Osteocyte (in vitro differentiated cells): Measurements from ENCODE around the gene SH3GL2. TPM values are rescaled to one million over a fixed set of nuclear protein-coding genes. Genes with fewer than 3 reads are reported as not detected.

Source experiments
- DNase-seq: peaks from one replicate; pipeline ENCODE4 v3.0.0; 2021; ENCODE audit warnings: mixed read lengths; ENCODE audit not compliant: unreplicated experiment; ENCODE audit errors: extremely low spot score
- H3K27ac Mint-ChIP-seq: one replicate; pipeline ENCODE4 v1.8.0; 2021; ENCODE audit warnings: mild to moderate bottlenecking, mixed read lengths; ENCODE audit not compliant: unreplicated experiment
- H3K27me3 Mint-ChIP-seq: one replicate; pipeline ENCODE4 v1.8.0; 2021; ENCODE audit warnings: mixed read lengths; ENCODE audit not compliant: unreplicated experiment
- H3K36me3 Mint-ChIP-seq: one replicate; pipeline ENCODE4 v1.8.0; 2021; ENCODE audit warnings: mixed read lengths; ENCODE audit not compliant: unreplicated experiment
- H3K4me1 Mint-ChIP-seq: one replicate; pipeline ENCODE4 v1.8.0; 2021; ENCODE audit warnings: mixed read lengths; ENCODE audit not compliant: unreplicated experiment
- H3K4me3 Mint-ChIP-seq: one replicate; pipeline ENCODE4 v1.8.0; 2021; ENCODE audit warnings: mild to moderate bottlenecking, moderate library complexity, mixed read lengths; ENCODE audit not compliant: unreplicated experiment
- H3K9me3 Mint-ChIP-seq: one replicate; pipeline ENCODE4 v1.8.0; 2021; ENCODE audit warnings: mixed read lengths; ENCODE audit not compliant: unreplicated experiment
- total RNA-seq: library from RNA; stranded (reverse); gene quantifications from 2 replicates; pipeline ENCODE4 v1.2.1, GENCODE V29; 2021
- TF ChIP-seq, protein P1 (sequence below): fragments of 200-600 bp; sonication (generic); IDR thresholded peaks from 2 replicates; pipeline ENCODE4 v1.5.0; 2021; ENCODE audit warnings: antibody characterized with exemption, mild to moderate bottlenecking, moderate library complexity

SH3GL2 gene
- total RNA-seq, 1 donor from 2014 or later, result 0.16 TPM

DNA sequence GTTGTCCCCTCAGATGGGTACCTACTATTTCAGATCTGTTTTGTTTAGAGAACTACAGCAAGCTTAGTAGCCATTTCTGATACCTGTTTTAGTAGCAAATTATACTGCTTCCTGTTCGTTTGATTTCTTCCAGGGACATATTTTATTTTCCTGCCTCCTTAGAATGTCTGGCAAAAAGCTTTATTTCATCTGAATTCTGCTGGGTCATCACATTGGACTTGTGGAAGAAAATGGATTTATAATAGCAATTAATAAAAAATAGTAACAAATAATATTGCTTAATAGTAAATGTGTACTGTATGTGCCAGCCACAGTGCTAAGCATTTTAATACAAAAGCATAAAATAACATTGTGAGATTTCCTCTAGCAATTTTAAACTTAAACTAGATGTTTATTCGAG, 79.4 kb downstream of the SH3GL2 start:
- Mint-ChIP-seq H3K4me3 (no peak overlapping the region), H3K4me1 (no peaks in the 10 kb centered on the region), H3K27ac (no peak overlapping the region), H3K27me3 (peaks cover 18% of the 10 kb centered on the region), H3K36me3 (no peaks in the 10 kb centered on the region), H3K9me3 (no peaks in the 10 kb centered on the region)
- TF ChIP-seq, protein P1, sequence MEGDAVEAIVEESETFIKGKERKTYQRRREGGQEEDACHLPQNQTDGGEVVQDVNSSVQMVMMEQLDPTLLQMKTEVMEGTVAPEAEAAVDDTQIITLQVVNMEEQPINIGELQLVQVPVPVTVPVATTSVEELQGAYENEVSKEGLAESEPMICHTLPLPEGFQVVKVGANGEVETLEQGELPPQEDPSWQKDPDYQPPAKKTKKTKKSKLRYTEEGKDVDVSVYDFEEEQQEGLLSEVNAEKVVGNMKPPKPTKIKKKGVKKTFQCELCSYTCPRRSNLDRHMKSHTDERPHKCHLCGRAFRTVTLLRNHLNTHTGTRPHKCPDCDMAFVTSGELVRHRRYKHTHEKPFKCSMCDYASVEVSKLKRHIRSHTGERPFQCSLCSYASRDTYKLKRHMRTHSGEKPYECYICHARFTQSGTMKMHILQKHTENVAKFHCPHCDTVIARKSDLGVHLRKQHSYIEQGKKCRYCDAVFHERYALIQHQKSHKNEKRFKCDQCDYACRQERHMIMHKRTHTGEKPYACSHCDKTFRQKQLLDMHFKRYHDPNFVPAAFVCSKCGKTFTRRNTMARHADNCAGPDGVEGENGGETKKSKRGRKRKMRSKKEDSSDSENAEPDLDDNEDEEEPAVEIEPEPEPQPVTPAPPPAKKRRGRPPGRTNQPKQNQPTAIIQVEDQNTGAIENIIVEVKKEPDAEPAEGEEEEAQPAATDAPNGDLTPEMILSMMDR, result no peak
- no peak for DNase-seq

DNA sequence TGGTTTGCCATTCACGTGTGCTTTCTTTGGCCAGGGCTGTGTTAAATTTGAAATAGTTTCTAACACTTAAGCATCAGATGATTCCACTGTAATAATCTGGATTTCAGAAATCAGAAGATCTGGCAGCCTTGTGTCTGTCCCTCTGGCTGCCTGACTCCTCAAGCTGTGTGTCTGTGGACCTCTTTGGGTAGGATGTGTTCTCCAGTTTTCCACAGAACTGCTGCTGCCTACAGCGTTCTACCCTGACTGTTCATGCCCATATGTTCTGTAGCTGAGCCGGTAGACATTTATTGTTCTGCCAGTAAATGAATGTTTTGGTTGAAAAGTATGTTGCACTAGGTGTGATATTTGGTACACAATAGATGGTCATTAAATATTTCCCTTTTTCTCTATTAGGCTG, 81.3 kb downstream of the SH3GL2 start:
- H3K9me3 Mint-ChIP-seq, result no peaks in the 10 kb centered on the region
- peaks cover 15% of the 10 kb centered on the region for H3K27me3 Mint-ChIP-seq
- no peak for DNase-seq
- TF ChIP-seq, protein P1, result no peak
- H3K4me3 Mint-ChIP-seq, result no peak overlapping the region
- no peaks in the 10 kb centered on the region for H3K4me1 Mint-ChIP-seq
- H3K27ac Mint-ChIP-seq, result no peak overlapping the region
- no peaks in the 10 kb centered on the region for H3K36me3 Mint-ChIP-seq

DNA sequence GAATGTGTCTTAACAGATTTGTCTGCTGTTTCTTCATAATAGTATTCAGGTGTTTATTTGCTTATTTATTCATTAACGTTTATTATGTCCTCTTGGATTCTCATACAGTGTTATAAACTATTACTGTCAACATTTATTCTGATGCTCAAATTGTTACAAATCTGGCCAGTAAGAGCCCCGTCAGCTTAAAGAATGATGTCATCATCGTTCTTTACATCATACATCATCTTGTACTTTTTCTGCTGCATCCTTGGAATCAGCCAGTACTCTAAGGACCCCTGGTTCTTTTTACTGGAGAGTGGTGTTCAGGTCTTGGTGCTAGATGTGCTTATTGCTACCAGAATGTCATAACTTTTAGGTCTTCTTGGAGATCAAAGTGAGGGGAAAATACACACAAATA, 86.6 kb downstream of the SH3GL2 start:
- H3K36me3 Mint-ChIP-seq, result no peaks in the 10 kb centered on the region
- H3K4me1 Mint-ChIP-seq, result no peaks in the 10 kb centered on the region
- H3K27me3 Mint-ChIP-seq, result peaks cover 29% of the 10 kb centered on the region
- no peak overlapping the region for H3K4me3 Mint-ChIP-seq
- TF ChIP-seq, protein P1, result no peak
- H3K27ac Mint-ChIP-seq, result no peak overlapping the region
- no peak for DNase-seq
- no peaks in the 10 kb centered on the region for H3K9me3 Mint-ChIP-seq

DNA sequence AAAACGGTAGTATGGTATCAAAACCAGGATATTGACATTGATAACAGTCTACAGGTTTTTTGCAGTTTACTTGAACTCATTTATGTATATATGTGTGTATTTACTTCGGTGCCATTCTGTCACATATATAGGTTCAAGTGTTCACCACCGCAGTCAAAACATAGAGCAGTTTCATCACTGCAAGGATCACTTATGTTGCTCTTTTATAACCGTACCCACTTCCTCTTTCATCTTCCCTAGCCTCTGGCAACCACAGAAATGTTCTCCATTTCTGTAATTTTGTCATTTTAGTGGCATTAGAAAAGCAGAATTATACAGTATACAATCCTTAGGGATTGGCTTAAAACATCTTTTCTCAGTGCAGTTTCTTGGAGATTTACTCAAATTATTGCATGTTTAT, 90.3 kb downstream of the SH3GL2 start:
- Mint-ChIP-seq H3K4me3 (no peak overlapping the region), H3K4me1 (no peaks in the 10 kb centered on the region), H3K27ac (no peak overlapping the region), H3K36me3 (no peaks in the 10 kb centered on the region), H3K9me3 (no peaks in the 10 kb centered on the region), H3K27me3 (peaks cover 20% of the 10 kb centered on the region)
- TF ChIP-seq, protein P1, result no peak
- no peak for DNase-seq

DNA sequence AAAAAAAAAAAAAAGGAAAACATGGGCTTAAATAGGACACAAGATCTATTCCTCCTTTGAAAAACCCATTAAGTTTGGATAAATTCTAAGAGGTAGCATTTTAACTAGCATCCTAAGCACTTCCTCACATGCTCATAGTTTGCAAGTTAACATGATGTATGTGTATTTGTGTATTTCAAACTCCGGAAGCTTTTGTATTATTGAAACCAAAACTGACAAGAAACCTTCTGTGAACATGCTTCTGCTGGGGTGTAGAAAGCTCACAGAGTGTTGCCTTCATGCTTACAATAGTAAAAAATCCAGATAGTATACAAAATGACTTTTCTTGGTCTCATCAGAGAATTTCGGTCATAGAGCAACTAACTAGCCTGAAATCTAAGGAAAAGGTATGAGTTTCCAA, 103.8 kb downstream of the SH3GL2 start:
- no peaks in the 10 kb centered on the region for H3K4me1 Mint-ChIP-seq
- peaks cover 9% of the 10 kb centered on the region for H3K9me3 Mint-ChIP-seq
- no peak overlapping the region for H3K4me3 Mint-ChIP-seq
- TF ChIP-seq, protein P1, result no peak
- no peaks in the 10 kb centered on the region for H3K27me3 Mint-ChIP-seq
- H3K36me3 Mint-ChIP-seq, result no peaks in the 10 kb centered on the region
- no peak overlapping the region for H3K27ac Mint-ChIP-seq
- DNase-seq, result no peak
